Stimulated activated CD8-positive, alpha-beta memory T cell treated with anti-CD3 and anti-CD28 coated beads, Interleukin-15, amount 100 ng/mL, for 4 hours (primary cell): Measurements from ENCODE around the gene MAPK9.
"Not testable (repeated sequence)": the region's sequence is repeated elsewhere in the genome, so short reads cannot be mapped to it uniquely, and the experiment has no call there.

Experiments used
- DNase-seq, 2 donors: peaks; one replicate each; pipeline ENCODE4 v3.0.0-alpha.2; 2020; ENCODE audit warnings: low read depth in 2 of 2

The MAPK9 gene

DNA sequence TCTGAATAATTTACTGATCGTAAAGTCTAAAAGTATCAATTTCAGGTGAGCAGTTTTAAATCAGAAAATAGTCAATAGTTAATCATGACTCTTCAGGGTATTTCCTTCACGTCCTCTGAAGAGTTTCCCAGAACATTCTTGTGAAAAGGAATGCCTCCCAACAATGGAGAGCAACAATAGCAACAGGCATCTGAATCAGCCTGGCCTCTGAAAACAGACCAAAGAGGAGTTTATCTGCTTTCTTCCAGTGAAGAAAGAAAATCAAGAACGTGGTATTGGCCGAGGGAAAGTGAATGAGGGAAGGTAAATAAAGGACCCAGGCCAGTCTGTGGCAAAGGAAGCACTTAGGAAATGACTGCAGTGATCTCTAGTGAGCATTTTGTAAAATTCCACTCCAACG, 56.8 kb downstream of the MAPK9 start:
- DNase-seq, result no peak

DNA sequence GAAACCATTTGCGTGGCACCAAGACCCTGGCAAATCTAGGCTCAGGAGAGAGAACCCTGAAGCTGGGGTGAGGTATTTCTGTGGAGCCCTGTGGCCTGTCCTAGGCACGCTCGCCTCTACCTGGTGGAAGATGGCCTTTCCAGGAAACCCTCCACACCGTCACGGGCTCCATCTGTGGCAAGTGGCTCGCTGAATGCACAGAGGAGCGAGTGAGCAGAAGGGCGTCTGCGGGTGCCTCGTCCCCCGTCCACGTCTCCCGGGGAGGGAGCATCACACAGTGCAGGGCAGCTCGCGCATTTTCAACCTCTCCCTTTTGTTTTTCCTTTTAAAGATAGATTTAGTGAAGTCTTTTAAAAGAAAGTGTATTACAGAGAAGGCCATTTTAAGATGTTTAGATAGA, 57.6 kb downstream of the MAPK9 start:
- DNase-seq, result no peak

DNA sequence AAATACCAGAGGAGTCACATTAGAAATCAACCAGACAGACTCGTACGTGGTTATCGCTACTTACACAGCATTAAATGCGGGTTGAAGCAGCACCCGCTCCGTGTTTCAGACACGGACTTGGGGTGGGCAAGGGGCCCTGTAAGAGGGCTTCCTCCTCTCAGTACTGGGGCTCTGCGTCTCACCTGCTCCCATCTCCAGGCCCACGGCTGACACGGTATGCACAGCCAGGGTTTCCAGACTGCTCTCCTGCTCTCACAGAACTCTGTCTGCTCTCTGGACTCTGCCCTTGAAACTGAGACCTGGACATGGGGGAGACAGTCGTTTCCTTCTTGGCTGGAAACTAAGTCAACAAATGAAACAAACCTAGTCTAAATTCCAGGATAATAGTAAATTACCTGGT, 58.2 kb downstream of the MAPK9 start:
- no peak for DNase-seq

DNA sequence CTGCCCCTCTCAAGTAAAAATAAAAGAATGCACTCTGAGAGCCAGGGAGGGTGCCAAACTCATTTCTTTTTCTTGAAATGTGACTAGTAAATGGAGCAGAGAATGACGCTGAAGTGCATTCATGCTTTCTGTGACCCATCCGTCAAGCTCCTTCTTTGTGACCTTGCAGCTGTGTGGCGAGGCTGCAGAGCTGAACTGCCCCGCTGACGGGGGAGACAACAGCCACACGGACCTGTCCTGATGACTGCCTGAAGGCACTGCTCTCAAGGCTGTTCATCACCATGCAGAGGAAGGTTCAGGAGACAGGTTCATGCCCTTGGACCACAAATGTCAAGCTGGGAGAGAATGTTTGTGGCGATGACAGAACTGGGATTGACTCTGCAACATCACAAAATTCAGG, 61.9 kb downstream of the MAPK9 start:
- DNase-seq, result no peak

DNA sequence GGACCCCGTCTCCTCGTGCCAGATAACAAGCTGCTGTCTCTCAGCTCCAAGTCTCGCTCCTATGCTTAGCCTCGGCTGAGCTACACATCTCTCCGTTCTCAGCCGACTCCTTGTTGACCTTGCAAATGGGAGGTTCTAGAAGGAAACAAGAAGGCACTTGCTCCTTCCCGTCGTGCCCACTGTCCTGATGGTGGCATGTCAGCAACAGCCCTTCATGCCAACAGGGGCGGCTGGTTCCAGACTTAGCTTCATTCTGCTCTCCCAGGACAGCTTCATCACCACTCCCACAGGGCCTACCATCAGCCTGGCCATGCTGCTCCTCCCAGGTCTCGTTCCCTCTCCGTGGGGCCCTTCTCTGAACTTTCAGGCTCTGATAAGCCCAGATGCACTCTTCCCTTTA, 69.8 kb downstream of the MAPK9 start:
- DNase-seq, result no peak

DNA sequence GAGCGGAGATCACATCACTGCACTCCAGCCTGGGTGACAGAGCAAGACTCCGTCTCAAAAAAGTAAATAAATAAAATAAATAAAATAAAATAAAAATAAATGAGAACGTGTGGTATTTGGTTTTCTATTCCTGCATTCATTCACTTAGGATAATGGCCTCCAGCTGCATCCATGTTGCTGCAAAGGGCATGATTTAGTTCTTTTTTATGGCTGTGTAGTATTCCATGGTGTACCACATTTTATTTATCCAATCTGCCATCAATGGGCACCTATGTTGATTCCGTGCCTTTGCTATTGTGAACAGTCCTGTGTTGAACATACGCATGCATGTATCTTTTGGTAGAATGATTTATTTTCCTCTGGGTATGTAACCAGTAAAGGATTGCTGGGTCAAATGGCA, 74.1 kb downstream of the MAPK9 start:
- no peak for DNase-seq

DNA sequence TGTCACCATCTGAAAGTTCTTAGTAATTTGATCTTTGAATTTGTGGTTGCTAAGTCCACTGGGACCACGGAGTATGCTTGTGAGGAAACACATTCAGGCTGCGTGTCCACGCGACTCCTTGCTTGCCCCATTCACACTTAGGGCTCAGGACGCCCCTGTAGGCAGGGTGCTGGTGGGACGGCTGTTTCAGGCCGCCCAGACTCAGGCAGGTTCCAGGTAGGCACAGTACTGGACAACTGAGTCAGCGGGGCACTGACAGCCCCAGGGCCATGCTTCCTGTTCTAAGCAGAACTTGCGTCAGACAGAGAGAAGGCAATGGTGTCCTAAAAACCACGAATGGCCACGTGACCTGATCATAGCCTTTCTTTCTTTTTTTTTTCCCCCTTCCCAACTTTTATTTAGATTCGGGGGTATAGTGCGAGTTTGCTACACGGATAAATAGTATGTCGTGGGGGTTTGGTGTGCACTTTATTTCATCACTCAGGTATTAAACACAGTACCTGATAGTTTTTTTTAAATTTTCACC, 75.2 kb downstream of the MAPK9 start:
- no peak for DNase-seq

DNA sequence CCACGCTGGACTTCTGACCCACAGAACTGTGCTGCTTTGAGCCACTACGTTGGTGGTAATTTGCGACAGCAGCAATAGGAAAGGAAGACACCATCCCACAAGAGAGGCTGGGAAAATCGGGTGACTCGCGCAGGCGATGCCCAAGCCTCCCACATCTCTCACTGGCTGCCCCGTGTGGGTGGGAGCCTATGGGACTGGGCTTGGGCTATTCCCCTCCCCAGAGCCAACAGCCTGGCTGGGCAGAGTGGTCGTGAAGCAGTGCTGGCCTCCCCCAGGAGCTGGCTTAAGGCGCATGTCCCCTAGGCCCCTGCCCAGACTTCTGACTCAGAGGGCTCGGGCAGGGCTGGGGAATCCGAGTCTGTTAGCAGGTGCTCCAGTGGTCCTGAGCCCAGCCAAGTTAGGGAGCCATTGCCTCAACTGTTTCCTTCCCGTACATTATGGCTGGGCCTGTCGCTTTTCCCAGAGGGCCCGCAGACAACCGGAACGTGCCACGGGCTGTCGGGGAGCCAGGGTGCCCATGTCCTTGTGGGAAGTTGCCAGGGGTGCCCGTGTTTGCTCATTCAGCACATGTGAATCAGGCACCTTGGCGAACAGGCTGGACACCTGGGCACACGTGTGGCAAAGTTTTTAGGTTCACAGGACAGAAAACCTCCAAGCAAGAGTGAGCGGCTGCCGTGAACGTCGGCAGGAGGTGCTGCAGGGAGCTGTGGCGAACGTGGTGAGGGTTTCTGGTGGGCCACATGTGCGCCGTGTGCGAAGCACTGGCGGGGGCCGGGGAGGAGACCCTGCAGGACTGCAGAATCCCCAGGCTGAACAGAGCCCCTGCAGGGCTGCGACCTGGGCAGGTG, 75.9 kb downstream of the MAPK9 start:
- DNase-seq, result no peak

DNA sequence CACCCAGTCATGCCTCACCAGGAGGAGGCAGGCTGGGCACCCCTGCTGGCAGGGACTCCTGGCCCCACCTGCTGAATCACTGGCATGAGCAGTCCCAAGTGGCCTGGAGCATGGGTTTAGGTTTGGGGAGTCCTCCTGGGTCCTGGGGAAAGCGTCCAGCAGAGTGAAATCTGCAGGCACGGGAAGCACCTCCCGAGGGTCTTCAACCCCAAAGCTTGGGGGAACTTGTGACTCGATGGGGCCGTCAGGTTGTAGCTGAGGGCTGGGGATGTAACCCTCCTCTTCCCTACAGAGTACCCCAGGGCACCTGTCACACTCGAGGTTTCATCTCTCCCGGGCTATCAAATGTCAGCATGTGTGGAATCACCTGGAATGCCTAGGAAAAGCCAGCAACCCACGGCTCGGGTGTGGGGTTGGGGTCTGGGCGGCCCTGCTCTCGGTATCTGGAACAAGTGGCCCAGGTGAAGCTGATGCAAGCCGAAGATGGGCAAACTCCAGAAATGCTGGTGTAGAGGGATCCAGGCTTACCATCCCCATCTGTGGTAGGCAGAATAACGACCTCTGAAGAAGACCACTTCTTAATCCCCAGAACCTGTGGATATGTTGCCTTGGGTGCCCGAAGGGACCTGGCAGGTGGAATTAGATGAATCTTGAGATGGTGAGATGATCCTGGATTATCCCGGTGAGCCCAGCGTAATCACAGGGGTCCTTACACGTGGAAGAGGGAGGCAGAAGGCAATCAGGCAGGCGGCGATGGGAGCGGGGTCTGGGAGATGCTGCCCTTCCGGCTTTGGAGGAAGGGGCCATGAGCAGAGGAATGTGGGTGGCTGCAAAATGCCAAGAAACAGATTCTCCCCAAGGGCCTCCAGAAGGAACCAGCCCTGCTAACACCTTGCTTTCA, 76.8 kb downstream of the MAPK9 start:
- DNase-seq, result no peak

DNA sequence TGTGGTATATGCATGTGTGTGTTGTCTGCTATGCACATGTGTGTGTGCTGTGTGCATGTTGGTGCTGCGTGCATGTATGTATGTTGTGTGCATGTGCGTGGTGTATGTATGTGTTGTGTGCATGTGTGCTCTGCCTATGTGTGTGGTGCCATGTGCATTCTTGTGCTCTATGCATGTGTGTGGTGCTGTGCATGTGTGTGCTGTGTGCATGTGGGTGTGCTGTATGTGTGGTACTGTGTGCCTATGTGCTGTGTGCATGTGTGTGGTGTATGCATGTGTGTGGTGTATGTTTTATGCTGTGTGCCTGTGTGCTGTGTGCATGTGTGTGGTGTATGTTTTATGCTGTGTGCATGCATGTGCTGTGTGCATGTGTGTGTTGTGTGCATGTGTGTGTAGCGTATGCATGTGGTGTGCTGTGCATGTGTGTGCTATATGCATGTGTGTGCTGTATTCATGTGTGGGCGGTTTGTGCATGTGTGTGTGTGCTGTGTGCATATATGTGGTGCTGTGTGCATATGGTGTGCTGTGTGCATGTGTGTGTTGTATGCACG, 78.2 kb downstream of the MAPK9 start:
- DNase-seq, result no peak

DNA sequence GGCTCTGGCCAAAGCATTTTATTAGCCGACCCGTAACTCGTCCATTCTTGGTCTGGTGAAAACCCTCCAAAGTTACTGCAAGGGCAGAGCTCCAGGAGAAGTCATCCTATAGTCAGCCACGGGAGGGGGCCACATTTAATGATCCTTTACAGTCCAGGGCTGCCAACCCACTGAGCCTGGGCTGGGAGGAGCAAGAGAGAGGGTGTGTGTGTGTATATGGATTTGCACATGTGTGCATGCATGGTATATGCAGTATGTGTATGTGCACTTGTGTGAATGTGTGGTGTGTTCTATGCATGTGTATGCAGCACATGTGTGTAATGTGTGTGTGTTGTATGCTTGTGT, 78.7 kb downstream of the MAPK9 start:
- DNase-seq, result no peak

DNA sequence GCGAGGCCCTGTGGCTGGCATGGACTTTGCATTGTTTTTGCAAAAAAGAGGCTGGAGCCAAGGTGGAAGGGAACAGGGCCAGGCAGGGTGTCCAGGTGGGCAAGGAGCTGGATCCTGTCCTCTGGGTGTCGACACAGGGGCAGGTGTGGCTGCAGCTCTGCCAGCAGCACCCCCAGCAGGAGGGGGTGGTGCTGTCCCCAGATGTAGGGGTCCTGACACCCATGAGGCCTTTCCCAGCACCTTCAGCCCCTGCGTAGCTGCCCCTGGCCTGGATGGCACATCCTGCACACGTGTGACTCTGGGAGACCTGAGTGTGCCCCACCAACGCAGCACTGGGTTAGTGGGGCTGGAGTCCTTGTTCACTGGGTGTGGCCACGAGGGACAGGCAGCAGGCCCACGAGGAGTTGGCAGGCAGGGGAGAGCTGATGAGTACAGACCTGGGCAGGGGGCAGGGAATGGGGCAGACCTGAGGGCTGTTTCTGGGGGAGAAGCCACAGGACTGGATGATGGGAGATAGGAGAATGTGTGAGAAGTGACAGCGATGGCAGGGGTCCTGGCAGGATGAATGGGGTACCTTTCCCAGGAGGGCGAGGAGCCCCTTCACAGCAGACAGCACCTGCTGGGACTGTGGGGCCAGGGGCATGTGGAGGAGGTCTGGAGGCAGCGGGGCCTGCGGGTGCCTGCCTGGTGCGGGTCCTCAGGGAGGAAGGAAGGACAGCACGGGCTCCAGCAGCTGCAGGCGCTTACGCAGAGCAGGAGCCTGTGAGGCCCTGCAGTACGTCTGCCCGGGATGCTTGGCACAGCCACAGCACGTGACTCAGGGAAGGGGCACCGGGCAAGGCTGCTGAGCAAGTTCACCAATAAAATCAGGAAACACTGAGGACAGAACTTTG, 79.3 kb downstream of the MAPK9 start:
- no peak for DNase-seq

DNA sequence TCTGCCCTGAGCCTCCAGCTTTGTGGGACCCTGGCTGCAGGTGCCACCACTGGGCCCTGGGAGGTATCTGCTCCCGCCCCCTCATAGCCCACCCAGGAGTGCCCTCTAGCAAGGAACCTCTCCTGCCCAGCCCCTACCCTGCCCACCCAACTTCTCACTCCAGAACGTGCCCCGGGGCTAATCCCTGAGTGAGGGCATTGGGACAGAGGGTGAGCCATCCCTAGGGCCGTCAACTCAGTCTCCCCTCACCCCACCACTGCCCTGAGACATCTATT, 80.2 kb downstream of the MAPK9 start:
- no peak for DNase-seq

DNA sequence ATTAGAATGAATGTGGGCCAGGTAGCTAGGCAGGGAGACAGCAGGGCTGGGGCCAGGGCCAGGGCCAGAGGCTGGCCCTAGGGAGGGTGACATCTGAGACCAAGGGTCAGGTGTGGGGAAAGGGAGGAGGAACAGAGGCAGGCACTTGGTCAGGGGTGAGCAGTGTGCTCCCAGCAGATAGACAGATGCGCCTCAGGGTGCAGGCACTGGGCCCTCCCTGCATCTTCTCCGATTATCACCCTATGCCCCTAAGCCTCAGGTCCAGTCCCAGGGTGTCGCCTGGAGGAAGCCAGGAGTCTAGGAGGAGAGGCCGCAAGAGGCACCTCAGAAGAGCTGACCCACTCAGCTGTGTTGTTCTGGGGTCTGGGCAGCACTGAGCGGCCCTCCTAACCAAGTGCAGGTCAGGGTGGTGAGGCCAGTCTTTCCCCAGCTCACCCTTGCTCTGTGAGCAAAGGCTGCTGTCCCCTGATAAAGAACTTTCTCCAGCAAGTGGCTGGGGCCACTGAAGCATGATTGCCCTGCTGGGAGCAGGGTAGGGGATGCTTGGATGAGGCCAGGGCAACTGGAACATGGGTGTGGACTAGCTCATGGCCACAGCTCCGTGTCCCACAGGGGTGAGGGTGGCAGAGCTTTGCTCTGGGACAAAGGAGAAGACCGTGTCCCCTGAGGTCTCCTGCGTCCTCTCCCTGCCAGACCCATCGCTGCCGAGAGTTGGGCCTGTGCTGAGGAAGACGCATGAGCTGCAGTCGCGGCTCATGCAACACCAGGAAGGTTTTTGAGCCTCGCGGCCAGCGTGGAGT, 80.7 kb downstream of the MAPK9 start:
- no peak for DNase-seq

DNA sequence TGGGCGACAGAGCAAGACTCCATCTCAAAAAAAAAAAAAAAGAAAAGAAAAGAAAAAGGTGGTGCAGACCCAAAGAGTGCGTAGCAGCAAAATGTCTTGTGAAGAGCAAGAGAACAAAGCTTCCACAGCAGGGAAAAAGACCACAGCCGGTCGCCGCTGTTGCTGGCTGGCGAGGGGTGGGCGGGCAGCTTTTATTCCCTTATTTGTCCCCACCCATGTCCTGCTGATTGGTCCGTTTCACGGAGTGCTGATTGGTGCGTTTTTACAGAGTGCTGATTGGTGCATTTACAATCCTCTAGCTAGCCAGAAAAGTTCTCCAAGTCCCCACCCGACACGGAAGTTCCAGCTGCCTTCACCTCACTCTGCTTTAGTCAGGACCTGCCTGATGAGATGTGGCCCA, 81.8 kb downstream of the MAPK9 start:
- not testable (repeated sequence) for DNase-seq

DNA sequence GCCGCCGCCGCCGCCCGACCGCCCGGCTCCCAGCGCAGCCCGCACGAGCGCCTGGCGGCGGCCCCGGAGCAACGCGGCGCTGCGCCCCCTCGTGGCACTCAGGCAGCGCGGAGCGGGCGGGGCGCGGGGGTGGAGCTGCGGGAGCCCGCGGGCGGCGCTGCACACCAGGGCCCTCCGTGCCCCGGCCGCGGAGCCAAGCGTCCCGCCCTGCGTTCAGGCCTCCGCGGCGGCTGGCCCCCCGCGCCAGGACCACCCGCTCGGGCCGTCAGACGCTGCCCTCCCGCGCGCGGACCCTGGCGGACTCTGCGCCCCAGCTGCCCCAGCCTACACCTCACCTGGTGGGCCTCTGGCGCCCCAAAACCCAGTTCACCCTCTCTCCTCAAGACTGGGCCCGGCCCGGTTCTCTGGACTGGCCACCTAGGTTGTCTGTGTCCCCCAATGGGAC, 82.7 kb downstream of the MAPK9 start, which contains the start of gene RASGEF1C:
Gene RASGEF1C (minus strand): TSS at position 75 of the 445 bp plus-strand sequence. CDS start 71,159 bp downstream, outside the sequence.
- peak; percentile 8 to 33 for DNase-seq

DNA sequence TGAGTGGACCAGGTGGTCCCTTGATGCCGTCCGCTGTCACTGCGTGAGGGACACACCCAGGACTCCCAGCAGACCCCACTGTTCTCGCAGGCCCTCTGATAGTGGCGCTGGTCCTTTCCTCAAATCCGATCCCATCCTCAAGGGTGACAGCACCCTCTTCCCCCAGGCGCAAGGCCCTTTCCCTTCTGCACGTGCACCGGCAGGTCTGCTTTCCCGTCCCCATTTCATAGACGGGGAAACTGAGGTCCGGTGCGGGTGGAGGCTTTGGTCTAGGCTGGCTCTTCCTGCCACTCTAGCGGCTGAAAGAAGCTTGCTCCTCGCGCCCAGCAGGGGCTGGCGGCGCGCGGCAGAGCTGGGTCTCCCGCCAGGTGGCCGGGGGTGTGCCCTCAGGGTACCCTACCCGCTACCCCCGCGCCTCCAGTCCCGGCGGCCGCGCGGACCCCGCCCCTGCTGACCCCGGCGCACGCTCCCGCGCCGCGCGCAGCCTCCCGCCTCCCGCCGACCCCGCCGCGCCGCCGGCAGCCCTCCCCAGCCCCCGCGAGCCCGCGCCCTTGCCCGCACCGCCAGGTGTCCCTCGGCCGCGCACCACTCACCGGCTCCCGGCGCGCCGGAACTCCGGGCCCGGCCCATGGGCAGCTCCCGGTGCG, 83.3 kb downstream of the MAPK9 start:
- DNase-seq, result no peak

DNA sequence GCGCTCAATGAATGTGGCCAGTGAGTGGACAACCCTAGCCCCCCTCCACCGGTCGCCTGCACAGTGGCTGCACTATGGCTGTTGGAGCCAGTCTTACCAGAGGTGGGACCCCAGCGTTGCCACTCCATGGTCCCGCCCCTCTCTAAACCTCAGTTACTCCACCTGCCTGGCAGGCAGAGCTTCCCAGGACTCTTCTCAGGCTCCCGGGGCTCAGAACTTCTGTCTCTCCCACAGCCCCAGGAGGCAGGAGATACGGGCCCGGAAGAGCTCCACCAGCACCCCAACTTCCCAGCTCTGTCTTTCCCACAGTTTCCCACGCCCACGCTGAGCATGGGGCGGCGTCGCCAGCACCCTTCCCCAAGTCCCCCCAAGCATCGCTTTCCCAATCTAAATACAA, 83.8 kb downstream of the MAPK9 start:
- no peak for DNase-seq

DNA sequence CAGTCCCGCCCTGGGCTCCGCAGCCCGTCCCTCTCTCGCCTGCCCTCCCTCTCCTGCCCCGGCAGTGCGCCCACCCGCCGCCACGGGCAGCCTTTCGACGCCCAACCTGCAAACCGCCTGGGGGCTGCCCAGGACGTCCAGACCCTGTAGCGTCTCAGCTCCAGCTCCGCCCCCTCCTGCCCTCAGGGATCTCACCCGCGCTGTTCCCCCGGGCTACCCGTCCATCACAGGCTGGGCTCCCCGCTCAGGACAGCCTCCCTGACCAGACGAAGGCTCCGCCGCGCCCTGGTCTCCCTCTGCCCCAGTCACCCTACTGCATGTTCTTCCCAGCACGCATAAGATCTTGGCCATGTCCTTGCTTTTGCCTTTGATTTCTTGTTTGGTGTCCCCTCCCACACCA, 84.3 kb downstream of the MAPK9 start:
- no peak for DNase-seq

DNA sequence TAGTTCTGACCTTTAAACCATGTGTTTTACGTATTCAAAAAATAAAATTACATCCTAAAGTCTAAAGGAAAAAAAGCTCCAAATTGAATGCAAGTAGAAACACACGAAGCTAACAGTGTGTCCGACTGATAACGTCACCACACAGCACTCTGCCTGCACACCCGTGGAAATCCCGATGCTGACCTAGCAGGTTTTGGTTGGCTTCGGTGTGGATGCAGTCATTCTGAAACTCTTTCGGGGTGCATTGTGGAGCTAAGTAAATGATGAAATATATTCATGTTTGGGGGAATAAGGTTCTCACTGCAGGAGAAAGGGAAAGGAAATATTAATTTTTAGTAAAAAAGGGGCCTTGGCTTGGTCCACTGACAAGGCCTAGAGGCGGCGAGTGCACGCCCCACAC, 84.9 kb downstream of the MAPK9 start:
- DNase-seq, result no peak
